NCI-H748 (cell line): ENCODE results near the gene IP6K1.
A peak's percentile ranks its signal among the peaks of the same experiment; 100 is the strongest.
"Not testable (repeated sequence)": the region's sequence is repeated elsewhere in the genome, so short reads cannot be mapped to it uniquely, and the experiment has no call there.

Experiments
- DNase-seq: peaks from one replicate; lab custom pipeline; 2025; ENCODE audit not compliant: unreplicated experiment; lab: John Stamatoyannopoulos, UW

The IP6K1 gene

GRCh38 chr3:49713336-49714105, 72.8 kb downstream of the IP6K1 start:
- DNase-seq, result no peak

GRCh38 chr3:49712631-49713317, 73.6 kb downstream of the IP6K1 start:
- DNase-seq, result no peak

- DNase-seq, result no peak
Measured at GRCh38 chr3:49712166-49712565, 74.2 kb downstream of the IP6K1 start.

GRCh38 chr3:49711489-49711888, 74.9 kb downstream of the IP6K1 start:
- no peak for DNase-seq

- DNase-seq, result no peak
Measured at GRCh38 chr3:49709852-49710251, 76.5 kb downstream of the IP6K1 start.

GRCh38 chr3:49707113-49707480, 79.2 kb downstream of the IP6K1 start:
- no peak for DNase-seq

- no peak for DNase-seq
Measured at GRCh38 chr3:49706456-49707112, 79.8 kb downstream of the IP6K1 start.

- no peak for DNase-seq
Measured at GRCh38 chr3:49705390-49705960, 80.9 kb downstream of the IP6K1 start.

- DNase-seq, result no peak
Measured at GRCh38 chr3:49704629-49705028, 81.7 kb downstream of the IP6K1 start.

GRCh38 chr3:49703956-49704355, 82.4 kb downstream of the IP6K1 start:
- no peak for DNase-seq

GRCh38 chr3:49703443-49703927, 82.9 kb downstream of the IP6K1 start:
- DNase-seq, result peak; percentile 49

GRCh38 chr3:49702672-49703071, 83.7 kb downstream of the IP6K1 start:
- no peak for DNase-seq

GRCh38 chr3:49701388-49702077, 84.8 kb downstream of the IP6K1 start:
- DNase-seq, result no peak

GRCh38 chr3:49700453-49701128, 85.8 kb downstream of the IP6K1 start:
- DNase-seq, result no peak

- DNase-seq, result no peak
Measured at GRCh38 chr3:49700014-49700413, 86.3 kb downstream of the IP6K1 start.

GRCh38 chr3:49699281-49699979, 86.9 kb downstream of the IP6K1 start:
- no peak for DNase-seq

GRCh38 chr3:49695350-49696015, 90.9 kb downstream of the IP6K1 start:
- not testable (repeated sequence) for DNase-seq

- not testable (repeated sequence) for DNase-seq
Measured at GRCh38 chr3:49694409-49695070, 91.8 kb downstream of the IP6K1 start.

- not testable (repeated sequence) for DNase-seq
Measured at GRCh38 chr3:49691481-49691880, 94.9 kb downstream of the IP6K1 start.
